NCI-H2196 treated with DMSO at 0.1 percent for 48 hours (cell line): Measurements from ENCODE around the gene PLCB2.

Experiments used
- DNase-seq: peaks from one replicate; lab custom pipeline; 2025; ENCODE audit not compliant: unreplicated experiment; lab: John Stamatoyannopoulos, UW

Gene PLCB2, protein sequence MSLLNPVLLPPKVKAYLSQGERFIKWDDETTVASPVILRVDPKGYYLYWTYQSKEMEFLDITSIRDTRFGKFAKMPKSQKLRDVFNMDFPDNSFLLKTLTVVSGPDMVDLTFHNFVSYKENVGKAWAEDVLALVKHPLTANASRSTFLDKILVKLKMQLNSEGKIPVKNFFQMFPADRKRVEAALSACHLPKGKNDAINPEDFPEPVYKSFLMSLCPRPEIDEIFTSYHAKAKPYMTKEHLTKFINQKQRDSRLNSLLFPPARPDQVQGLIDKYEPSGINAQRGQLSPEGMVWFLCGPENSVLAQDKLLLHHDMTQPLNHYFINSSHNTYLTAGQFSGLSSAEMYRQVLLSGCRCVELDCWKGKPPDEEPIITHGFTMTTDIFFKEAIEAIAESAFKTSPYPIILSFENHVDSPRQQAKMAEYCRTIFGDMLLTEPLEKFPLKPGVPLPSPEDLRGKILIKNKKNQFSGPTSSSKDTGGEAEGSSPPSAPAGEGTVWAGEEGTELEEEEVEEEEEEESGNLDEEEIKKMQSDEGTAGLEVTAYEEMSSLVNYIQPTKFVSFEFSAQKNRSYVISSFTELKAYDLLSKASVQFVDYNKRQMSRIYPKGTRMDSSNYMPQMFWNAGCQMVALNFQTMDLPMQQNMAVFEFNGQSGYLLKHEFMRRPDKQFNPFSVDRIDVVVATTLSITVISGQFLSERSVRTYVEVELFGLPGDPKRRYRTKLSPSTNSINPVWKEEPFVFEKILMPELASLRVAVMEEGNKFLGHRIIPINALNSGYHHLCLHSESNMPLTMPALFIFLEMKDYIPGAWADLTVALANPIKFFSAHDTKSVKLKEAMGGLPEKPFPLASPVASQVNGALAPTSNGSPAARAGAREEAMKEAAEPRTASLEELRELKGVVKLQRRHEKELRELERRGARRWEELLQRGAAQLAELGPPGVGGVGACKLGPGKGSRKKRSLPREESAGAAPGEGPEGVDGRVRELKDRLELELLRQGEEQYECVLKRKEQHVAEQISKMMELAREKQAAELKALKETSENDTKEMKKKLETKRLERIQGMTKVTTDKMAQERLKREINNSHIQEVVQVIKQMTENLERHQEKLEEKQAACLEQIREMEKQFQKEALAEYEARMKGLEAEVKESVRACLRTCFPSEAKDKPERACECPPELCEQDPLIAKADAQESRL

DNA sequence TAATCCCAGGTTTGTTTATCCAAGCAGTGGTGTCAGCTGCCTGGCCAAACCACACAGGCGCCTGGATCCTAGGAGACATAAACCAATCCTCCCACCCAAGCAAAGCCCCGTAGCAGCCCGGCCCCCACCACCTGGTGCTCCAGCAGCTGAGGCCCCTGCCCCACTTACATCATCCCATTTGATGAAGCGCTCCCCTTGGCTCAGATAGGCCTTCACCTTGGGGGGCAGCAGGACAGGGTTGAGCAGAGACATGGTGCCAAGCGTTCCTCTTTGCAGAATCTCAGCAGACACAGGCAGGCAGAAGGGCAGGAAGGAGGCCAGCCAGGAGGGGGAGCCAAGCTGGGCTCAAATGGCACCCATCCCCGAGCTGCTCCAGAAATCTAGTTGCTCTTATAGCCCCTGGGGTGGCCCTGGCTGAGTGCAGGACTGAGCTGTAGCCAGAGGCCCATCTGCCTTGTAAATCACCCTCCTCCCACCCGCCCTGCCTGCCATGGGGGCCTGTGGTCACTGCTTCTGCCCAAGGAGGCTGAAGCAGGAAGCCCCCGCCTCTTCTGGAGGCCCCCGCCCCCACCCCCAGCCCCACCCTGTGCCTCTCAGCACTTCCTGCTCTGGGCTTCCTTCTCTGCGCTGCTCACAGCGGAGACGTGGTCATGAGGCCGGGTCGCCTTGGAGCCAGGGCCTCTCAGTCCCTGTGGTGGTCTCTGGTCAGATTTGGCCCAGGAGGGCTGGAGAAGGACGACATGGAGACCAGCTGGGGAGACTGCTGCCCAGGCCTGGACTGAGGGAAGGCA, at the start of gene PLCB2:
TSS of gene PLCB2 (minus strand) at position 515 of the 791 bp plus-strand sequence. CDS start at position 252, 263 bp downstream.
- no peak for DNase-seq

DNA sequence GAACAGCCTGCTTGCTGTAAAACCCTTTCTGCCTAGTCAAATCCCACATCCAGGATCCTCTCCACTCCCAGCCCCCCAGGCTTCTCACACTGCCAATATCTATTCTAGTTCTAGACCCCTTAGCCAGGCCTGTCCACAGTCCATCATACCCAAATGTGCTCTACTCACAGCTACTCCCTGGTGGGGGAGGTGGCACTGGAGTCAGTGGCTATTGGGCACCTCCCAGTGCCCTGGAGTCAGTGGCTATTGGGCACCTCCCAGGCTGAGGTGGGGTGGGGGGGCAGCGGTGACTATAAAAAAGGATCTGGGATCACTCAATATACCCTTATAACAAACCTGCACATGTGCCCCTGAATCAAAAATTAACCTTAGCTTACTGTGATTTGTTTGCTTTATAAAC, 49.5 kb upstream of the PLCB2 start:
- DNase-seq: no peak

DNA sequence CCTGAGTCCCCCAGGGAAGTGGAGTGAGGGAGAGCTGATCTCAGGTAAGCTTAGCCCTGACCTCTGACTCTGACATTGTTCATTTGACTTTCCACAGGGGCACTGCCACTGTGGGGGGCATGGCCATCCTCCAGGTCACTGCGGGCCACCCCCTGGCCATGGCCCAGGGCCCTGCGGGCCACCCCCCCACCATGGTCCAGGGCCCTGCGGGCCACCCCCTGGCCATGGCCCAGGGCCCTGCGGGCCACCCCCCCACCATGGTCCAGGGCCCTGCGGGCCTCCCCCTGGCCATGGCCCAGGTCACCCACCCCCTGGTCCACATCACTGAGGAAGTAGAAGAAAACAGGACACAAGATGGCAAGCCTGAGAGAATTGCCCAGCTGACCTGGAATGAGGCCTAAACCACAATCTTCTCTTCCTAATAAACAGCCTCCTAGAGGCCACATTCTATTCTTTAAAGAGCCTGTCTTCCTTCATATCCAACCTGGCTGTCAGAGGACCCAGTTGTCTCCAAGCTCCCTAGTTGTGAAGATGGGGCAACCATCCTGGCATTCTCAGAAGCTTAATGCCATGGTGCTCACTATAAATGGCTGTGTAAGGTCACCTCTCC, 48.3 kb upstream of the PLCB2 start:
- DNase-seq: no peak

- DNase-seq: no peak
Measured at GRCh38 chr15:40354408-40355171, 46.9 kb upstream of the PLCB2 start.

DNA sequence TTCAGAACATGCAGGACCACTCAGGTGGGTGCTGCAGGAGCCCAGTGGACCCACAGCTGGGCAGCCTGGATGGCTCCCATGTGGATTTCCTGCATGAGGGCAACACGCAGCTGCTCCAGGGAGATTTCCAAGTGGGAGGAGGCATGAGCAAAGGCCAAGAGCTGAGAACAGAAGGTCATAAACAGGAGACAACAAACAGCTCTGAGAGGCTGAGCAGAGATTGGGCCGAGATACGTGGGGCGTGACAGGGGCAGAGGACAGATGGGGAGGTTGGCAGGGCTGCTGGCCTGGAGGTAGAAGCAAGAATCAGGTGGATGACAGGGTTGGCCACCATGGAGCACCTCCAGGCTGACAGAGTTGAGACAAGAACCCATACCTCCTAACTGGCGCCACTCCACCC, 46.0 kb upstream of the PLCB2 start:
- DNase-seq: no peak

GRCh38 chr15:40352281-40352901, 44.7 kb upstream of the PLCB2 start:
- DNase-seq: no peak

GRCh38 chr15:40349163-40349562, 41.4 kb upstream of the PLCB2 start:
- DNase-seq: no peak

- no peak for DNase-seq
Measured at GRCh38 chr15:40348474-40348870, 40.7 kb upstream of the PLCB2 start.

DNA sequence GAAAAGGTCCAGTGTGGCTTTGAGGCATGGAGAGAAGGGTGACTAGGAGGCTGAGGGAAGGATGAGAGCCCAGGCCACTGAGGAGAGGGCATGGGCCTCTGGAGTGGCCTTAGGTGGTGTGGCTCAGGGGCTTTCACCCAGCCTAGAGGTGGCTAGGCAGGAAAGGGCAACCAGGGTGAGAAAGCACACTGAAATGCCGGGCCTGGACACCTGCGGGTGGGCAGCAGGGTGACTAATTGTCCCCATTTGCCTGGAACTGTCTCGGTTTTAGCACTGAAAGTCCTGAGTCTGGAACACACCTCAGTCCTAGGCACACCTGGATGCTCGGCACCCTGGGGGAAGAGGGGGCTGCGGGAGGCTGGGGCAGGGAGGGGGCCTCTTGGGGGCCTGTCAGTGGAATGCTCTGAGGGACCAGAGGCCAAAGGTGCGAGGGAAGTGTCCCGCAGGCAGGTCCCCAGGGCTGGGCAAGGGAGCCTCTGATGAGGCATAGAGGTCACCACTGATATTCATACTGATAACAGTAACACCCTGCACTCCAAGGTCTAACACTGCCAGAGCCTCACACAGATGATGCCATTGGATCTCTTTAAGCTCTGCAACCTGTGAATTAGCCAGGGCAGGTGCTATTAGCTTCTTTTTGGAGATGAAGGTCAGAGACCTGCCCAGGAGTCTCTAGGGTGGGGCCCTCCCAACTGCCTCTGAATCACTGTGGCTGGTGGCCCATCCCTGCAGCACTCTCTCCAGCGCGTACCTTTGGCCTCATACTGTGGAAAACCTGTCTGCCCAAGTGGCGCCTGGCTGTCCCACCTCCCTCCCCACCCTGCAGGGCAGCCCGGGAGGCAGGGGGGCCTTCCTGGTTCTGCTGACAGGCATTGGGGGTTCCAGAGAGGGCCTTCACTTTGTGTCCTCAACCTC, 40.1 kb upstream of the PLCB2 start:
- DNase-seq: no peak

DNA sequence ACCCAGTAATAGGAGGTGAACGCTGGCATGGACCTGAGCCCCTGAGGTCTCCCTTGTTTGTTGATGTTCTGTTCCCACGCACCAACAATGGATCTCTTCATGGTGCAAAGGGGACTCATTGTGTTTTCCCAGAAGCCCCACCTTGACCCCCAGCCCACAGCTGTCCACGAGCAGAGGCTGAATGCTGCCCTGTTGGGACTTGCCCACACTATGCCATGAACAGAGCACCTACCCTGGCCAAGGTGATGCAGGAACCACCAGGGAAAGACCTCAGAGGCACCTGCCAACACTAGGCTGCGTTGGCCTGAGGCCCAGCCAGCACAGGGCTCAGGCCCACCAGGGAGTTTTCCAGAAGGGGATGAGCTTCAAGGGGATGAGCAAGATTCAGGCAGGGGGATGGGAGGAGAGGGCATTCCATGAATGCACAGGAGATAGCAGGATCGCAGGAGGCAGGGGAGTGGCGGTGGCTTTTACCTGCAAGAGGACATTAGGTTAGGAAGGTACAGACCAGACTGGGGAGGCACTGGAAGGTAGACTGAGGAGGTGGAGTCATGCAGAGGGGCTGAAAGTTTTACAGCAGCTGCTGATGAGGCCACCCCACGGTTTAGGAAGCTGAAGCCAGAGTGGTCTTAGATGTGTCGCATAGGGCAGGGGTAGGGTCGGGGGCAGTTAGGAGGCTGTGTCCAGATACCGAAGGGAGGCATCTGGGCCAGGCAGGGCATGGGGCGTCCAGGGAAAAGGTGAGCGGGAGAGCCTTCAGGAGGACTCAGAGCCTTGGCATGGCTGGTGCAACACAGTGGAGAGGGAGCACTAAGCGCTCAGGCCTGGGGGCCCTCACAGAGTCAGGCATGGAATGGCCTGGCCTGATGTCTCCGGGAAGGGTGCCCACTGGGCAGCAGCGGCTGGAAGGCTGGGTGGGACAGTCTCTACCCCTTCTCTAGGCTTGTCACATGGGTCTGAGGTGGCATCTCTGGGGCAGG, 39.1 kb upstream of the PLCB2 start:
- no peak for DNase-seq

- no peak for DNase-seq
Measured at GRCh38 chr15:40345867-40346578, 38.3 kb upstream of the PLCB2 start.

DNA sequence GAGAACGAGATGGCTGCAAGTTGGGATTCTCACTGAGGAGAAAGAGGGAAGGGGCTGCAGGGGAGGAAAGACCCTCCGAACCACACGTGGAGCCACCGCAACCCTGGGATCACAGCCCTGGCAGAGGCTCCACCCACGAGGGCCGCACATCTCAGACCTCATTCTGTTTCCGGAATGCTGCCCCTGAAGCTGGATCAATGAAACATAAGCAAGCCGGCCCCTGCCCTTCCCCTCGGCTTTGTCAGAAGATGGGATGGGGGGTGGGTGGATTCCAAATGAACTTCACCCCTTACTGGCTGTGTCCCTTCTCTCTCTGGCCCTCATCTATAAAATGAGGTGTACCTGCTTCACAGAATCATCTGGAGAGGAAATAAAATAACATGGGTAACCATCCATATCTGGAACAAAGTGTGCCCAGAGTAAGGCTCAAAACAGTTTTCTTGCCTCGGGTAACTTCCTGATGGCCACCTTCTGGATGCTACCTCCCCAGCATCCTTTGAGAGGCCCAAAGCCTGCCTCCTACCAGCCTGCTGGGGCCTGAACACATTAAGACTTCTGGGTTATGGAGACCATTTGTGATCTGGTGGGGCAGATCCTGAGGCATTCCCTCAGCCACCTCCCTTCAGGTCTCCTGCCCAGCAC, 37.6 kb upstream of the PLCB2 start:
- no peak for DNase-seq

- peak; percentile 11 for DNase-seq
Measured at GRCh38 chr15:40344631-40345120, 36.9 kb upstream of the PLCB2 start.

- DNase-seq: no peak
Measured at GRCh38 chr15:40344217-40344616, 36.5 kb upstream of the PLCB2 start.

DNA sequence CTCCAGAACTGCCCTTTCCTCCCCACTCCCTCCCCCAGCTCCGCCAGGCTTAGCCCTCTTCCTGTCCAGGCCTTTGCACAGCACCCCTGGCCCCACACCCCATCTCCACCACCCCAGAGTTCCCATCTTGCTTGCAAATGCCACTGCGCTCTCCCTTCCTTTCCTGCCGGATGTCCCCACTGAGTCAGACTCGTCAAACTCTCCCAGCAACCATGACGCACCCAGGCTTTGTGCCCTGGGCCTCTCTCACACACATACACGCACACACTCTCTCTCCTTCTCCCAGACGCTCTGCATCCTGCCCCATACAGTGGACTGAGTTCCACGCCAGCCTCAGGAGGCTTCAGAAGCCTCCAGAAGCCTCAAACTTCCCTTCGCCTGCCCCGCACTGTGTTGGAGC, 35.8 kb upstream of the PLCB2 start:
- no peak for DNase-seq
